ENCODE measurements around the gene FBLN1.

FBLN1 gene

GRCh38 chr22:45608763-45609180 is 106.1 kb downstream of the FBLN1 start:
- H4K12ac ChIP-seq (ENCODE audit: low read depth, low read length) = no peak overlapping the region
- no peak overlapping the region for H3K9ac ChIP-seq (ENCODE audit: low read length)
- H3K79me1 ChIP-seq (ENCODE audit: low read length) = no peaks in the 10 kb centered on the region
- H3K79me2 ChIP-seq (ENCODE audit: control insufficient read depth, insufficient read depth, low read length, poor library complexity) = no peaks in the 10 kb centered on the region
- no peak overlapping the region for H3K18ac ChIP-seq (ENCODE audit: low read length)
- H3K4me2 ChIP-seq (ENCODE audit: low read length) = no peak overlapping the region
- no peak overlapping the region for H2BK12ac ChIP-seq (ENCODE audit: low read length)
- H2BK5ac ChIP-seq (ENCODE audit: low read depth, low read length, poor library complexity) = no peak overlapping the region
- no peak overlapping the region for H3K4me3 ChIP-seq (ENCODE audit: low read depth, low read length)
- H3K14ac ChIP-seq (ENCODE audit: low read length) = no peak overlapping the region
- no peak overlapping the region for H3K27ac ChIP-seq (ENCODE audit: low read depth, low read length)
- H3K4me1 ChIP-seq (ENCODE audit: control insufficient read depth in 1 of 2, insufficient read depth in 2 of 2, low read length in 2 of 2) = peaks cover 0 to 3% of the 10 kb centered on the region in 2 experiments
- no peak overlapping the region for H2AK5ac ChIP-seq (ENCODE audit: low read length)
- no peak overlapping the region for H3K23ac ChIP-seq (ENCODE audit: low read length)
- WGBS (ENCODE audit: extremely low coverage, insufficient coverage, insufficient read length) = no CpG with 5 or more reads among the region's 8 CpGs
- H4K91ac ChIP-seq (ENCODE audit: low read depth, low read length) = no peak overlapping the region
- H3K27me3 ChIP-seq (ENCODE audit: insufficient read depth, low read length) = no peaks in the 10 kb centered on the region
- no peak overlapping the region for H2BK120ac ChIP-seq (ENCODE audit: insufficient read depth, low read length, poor library complexity)
- H4K8ac ChIP-seq (ENCODE audit: low read depth, low read length) = no peak overlapping the region
- H3K4ac ChIP-seq (ENCODE audit: low read depth, low read length) = no peak overlapping the region
- no peak for DNase-seq
- H2AFZ ChIP-seq (ENCODE audit: insufficient read depth, low read length, poor library complexity) = no peak overlapping the region
- H3K36me3 ChIP-seq (ENCODE audit: control insufficient read depth in 1 of 2, insufficient read depth in 2 of 2, low read length in 2 of 2) = peaks cover 2 to 5% of the 10 kb centered on the region in 2 experiments
- no peaks in the 10 kb centered on the region for H3K9me3 ChIP-seq (ENCODE audit: insufficient read depth, low read depth, low read length)

DNA sequence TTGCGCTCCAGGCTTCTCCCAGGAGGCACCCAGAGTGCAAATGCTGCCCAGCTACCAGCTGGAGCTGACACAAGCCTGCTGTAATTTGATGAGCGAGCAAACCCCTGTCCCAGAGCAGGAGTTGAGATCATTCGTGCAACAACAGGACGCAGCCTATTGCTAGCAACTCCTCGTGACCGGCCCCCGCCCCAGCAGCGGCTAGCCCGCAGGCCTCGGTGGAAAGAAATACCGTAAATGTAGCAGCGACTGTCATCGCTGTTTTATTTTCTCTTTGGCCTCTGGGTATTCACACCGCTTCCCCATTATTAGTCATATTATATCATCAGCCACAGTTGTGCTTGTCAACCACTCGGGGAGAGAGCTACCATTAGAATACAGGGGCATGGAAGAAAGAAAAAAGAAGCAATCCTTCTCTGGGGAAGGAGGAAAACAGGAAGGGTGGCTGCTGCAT is 109.8 kb downstream of the FBLN1 start:
- H3K27me3 ChIP-seq (ENCODE audit: insufficient read depth, low read length) = no peaks in the 10 kb centered on the region
- H3K18ac ChIP-seq (ENCODE audit: low read length) = no peak overlapping the region
- no peak overlapping the region for H2BK5ac ChIP-seq (ENCODE audit: low read depth, low read length, poor library complexity)
- H3K9ac ChIP-seq (ENCODE audit: low read length) = no peak overlapping the region
- H3K36me3 ChIP-seq (ENCODE audit: control insufficient read depth in 1 of 2, insufficient read depth in 2 of 2, low read length in 2 of 2) = no peaks in the 10 kb centered on the region
- H3K79me1 ChIP-seq (ENCODE audit: low read length) = no peaks in the 10 kb centered on the region
- H4K91ac ChIP-seq (ENCODE audit: low read depth, low read length) = no peak overlapping the region
- H2AFZ ChIP-seq (ENCODE audit: insufficient read depth, low read length, poor library complexity) = no peak overlapping the region
- H3K14ac ChIP-seq (ENCODE audit: low read length) = no peak overlapping the region
- no peak overlapping the region for H3K27ac ChIP-seq (ENCODE audit: low read depth, low read length)
- DNase-seq = peak; percentile 59 to 72
- H3K4me3 ChIP-seq (ENCODE audit: low read depth, low read length) = no peak overlapping the region
- H3K9me3 ChIP-seq (ENCODE audit: insufficient read depth, low read depth, low read length) = no peaks in the 10 kb centered on the region
- no peak overlapping the region for H2BK120ac ChIP-seq (ENCODE audit: insufficient read depth, low read length, poor library complexity)
- no peak overlapping the region for H4K8ac ChIP-seq (ENCODE audit: low read depth, low read length)
- peaks cover 0 to 3% of the 10 kb centered on the region in 2 experiments for H3K4me1 ChIP-seq (ENCODE audit: control insufficient read depth in 1 of 2, insufficient read depth in 2 of 2, low read length in 2 of 2)
- no peak overlapping the region for H2AK5ac ChIP-seq (ENCODE audit: low read length)
- H2BK12ac ChIP-seq (ENCODE audit: low read length) = no peak overlapping the region
- H3K4ac ChIP-seq (ENCODE audit: low read depth, low read length) = no peak overlapping the region
- H3K23ac ChIP-seq (ENCODE audit: low read length) = no peak overlapping the region
- WGBS (ENCODE audit: extremely low coverage, insufficient coverage, insufficient read length) = no CpG with 5 or more reads among the region's 15 CpGs
- no peak overlapping the region for H4K12ac ChIP-seq (ENCODE audit: low read depth, low read length)
- H3K79me2 ChIP-seq (ENCODE audit: control insufficient read depth, insufficient read depth, low read length, poor library complexity) = no peaks in the 10 kb centered on the region
- no peak overlapping the region for H3K4me2 ChIP-seq (ENCODE audit: low read length)

DNA sequence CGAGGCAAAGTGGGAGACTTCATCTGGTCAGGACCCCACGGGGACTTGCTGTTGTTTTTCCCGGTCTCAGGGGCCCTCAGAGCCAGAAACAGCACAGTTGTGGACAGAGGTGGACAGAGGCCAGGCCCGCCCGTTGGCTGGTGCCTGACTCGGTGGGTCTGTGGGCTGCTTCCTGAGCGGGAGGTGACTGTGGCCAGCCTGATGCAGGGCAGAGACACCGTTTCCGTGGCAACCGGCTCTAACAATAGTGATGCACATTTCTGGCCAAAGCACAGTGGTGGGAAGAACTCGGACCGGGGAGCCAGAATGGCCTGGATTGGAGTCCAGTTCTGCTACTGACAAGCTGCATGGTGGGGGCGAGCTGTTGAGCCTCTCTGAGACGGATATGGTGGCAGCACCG is 110.3 kb downstream of the FBLN1 start:
- Histone ChIP-seq H3K79me1 (ENCODE audit: low read length) (no peaks in the 10 kb centered on the region), H2BK120ac (ENCODE audit: insufficient read depth, low read length, poor library complexity) (no peak overlapping the region), H4K12ac (ENCODE audit: low read depth, low read length) (no peak overlapping the region), H3K4me3 (ENCODE audit: low read depth, low read length) (no peak overlapping the region), H2AK5ac (ENCODE audit: low read length) (no peak overlapping the region), H3K14ac (ENCODE audit: low read length) (no peak overlapping the region), H3K27me3 (ENCODE audit: insufficient read depth, low read length) (no peaks in the 10 kb centered on the region), H2AFZ (ENCODE audit: insufficient read depth, low read length, poor library complexity) (no peak overlapping the region), H3K4me1 (ENCODE audit: control insufficient read depth in 1 of 2, insufficient read depth in 2 of 2, low read length in 2 of 2) (peaks cover 0 to 3% of the 10 kb centered on the region in 2 experiments), H3K79me2 (ENCODE audit: control insufficient read depth, insufficient read depth, low read length, poor library complexity) (no peaks in the 10 kb centered on the region), H3K4ac (ENCODE audit: low read depth, low read length) (no peak overlapping the region), H4K91ac (ENCODE audit: low read depth, low read length) (no peak overlapping the region), H4K8ac (ENCODE audit: low read depth, low read length) (no peak overlapping the region), H3K23ac (ENCODE audit: low read length) (no peak overlapping the region), H2BK12ac (ENCODE audit: low read length) (no peak overlapping the region), H3K27ac (ENCODE audit: low read depth, low read length) (no peak overlapping the region), H3K36me3 (ENCODE audit: control insufficient read depth in 1 of 2, insufficient read depth in 2 of 2, low read length in 2 of 2) (no peaks in the 10 kb centered on the region), H3K18ac (ENCODE audit: low read length) (no peak overlapping the region), H2BK5ac (ENCODE audit: low read depth, low read length, poor library complexity) (no peak overlapping the region), H3K9ac (ENCODE audit: low read length) (no peak overlapping the region), H3K4me2 (ENCODE audit: low read length) (no peak overlapping the region), H3K9me3 (ENCODE audit: insufficient read depth, low read depth, low read length) (no peaks in the 10 kb centered on the region)
- no peak for DNase-seq
- WGBS (ENCODE audit: extremely low coverage, insufficient coverage, insufficient read length) = no CpG with 5 or more reads among the region's 15 CpGs

- no peaks in the 10 kb centered on the region for H3K9me3 ChIP-seq (ENCODE audit: insufficient read depth, low read depth, low read length)
- no peak overlapping the region for H4K8ac ChIP-seq (ENCODE audit: low read depth, low read length)
- H3K9ac ChIP-seq (ENCODE audit: low read length) = no peak overlapping the region
- H2AFZ ChIP-seq (ENCODE audit: insufficient read depth, low read length, poor library complexity) = no peak overlapping the region
- no peak overlapping the region for H4K12ac ChIP-seq (ENCODE audit: low read depth, low read length)
- H2AK5ac ChIP-seq (ENCODE audit: low read length) = no peak overlapping the region
- H3K79me1 ChIP-seq (ENCODE audit: low read length) = no peaks in the 10 kb centered on the region
- no peaks in the 10 kb centered on the region for H3K79me2 ChIP-seq (ENCODE audit: control insufficient read depth, insufficient read depth, low read length, poor library complexity)
- no peak for DNase-seq
- no peaks in the 10 kb centered on the region for H3K36me3 ChIP-seq (ENCODE audit: control insufficient read depth in 1 of 2, insufficient read depth in 2 of 2, low read length in 2 of 2)
- no peak overlapping the region for H3K27ac ChIP-seq (ENCODE audit: low read depth, low read length)
- H3K4ac ChIP-seq (ENCODE audit: low read depth, low read length) = no peak overlapping the region
- no peak overlapping the region for H3K4me2 ChIP-seq (ENCODE audit: low read length)
- WGBS (ENCODE audit: extremely low coverage, insufficient coverage, insufficient read length) = no CpG with 5 or more reads among the region's 3 CpGs
- no peak overlapping the region for H3K18ac ChIP-seq (ENCODE audit: low read length)
- no peak overlapping the region for H2BK120ac ChIP-seq (ENCODE audit: insufficient read depth, low read length, poor library complexity)
- H3K27me3 ChIP-seq (ENCODE audit: insufficient read depth, low read length) = no peaks in the 10 kb centered on the region
- no peak overlapping the region for H3K23ac ChIP-seq (ENCODE audit: low read length)
- H3K14ac ChIP-seq (ENCODE audit: low read length) = no peak overlapping the region
- no peak overlapping the region for H3K4me3 ChIP-seq (ENCODE audit: low read depth, low read length)
- H4K91ac ChIP-seq (ENCODE audit: low read depth, low read length) = no peak overlapping the region
- H2BK5ac ChIP-seq (ENCODE audit: low read depth, low read length, poor library complexity) = no peak overlapping the region
- H2BK12ac ChIP-seq (ENCODE audit: low read length) = no peak overlapping the region
- H3K4me1 ChIP-seq (ENCODE audit: control insufficient read depth in 1 of 2, insufficient read depth in 2 of 2, low read length in 2 of 2) = peaks cover 5 to 9% of the 10 kb centered on the region in 2 experiments
Measured at GRCh38 chr22:45615364-45615763, 112.7 kb downstream of the FBLN1 start.

All from trophoblast cell (in vitro differentiated cells and primary cell).